H7 (cell line): ENCODE data around the gene ARSG. TPM values are rescaled to one million over a fixed set of nuclear protein-coding genes. Genes with fewer than 3 reads are reported as not detected.

Source experiments
- DNase-seq: peaks from one replicate; pipeline ENCODE4 v3.0.0; 2012
- H3K27me3 ChIP-seq: 2 replicates; pipeline ENCODE4 v1.6.0; 2011; ENCODE audit warnings: mild to moderate bottlenecking, low read length; ENCODE audit not compliant: control insufficient read depth, insufficient read depth
- H3K36me3 ChIP-seq: replicated peaks from 2 replicates; pipeline ENCODE4 v1.5.1; 2011; ENCODE audit warnings: low read length; ENCODE audit not compliant: control insufficient read depth, insufficient read depth
- H3K4me3 ChIP-seq: 2 replicates; pipeline ENCODE4 v1.5.1; 2011; ENCODE audit warnings: low read depth, mild to moderate bottlenecking, control low read depth, low read length, moderate library complexity; ENCODE audit not compliant: insufficient read depth
- total RNA-seq: library from RNA; depleted of rRNA; stranded (reverse); fragments of >200 nt; shearing (Covaris generic); gene quantifications from 2 replicates; pipeline ENCODE4 v1.2.3, GENCODE V29; 2014; rRNA removed

ARSG gene
- total RNA-seq, 1 experiment from 2014 or later = 15.7 TPM

- Histone ChIP-seq H3K27me3 (no peaks in the 10 kb centered on the region; the same call in 1 of the 2 replicates), H3K4me3 (no peak overlapping the region), H3K36me3 (no peaks in the 10 kb centered on the region)
- no peak for DNase-seq
Measured at GRCh38 chr17:68460146-68460545, 168.9 kb downstream of the ARSG start.

GRCh38 chr17:68460715-68461114 is 169.4 kb downstream of the ARSG start:
- no peak for DNase-seq
- H3K4me3 ChIP-seq = no peak overlapping the region
- no peaks in the 10 kb centered on the region for H3K36me3 ChIP-seq
- no peaks in the 10 kb centered on the region; the same call in 1 of the 2 replicates for H3K27me3 ChIP-seq

DNA sequence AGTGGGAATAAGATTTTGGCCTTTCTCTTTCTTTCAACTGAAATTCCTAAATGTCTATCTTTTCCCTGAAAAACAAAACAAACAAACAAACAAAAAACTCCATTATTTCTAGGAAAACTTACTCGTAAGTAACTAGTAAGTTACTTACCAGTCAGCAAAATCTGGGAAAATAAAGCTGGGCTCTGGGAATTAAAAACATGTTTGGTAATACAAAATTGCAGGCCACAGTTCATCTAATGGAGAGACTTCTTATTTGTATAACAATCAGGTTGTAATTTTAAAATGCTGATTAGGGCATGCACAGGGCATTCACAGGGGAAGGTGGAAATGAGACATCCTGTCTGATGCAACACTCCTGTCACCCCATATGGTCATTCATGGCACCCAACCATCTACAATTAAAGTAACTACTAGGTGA is 169.8 kb downstream of the ARSG start:
- no peak for DNase-seq
- no peak overlapping the region for H3K4me3 ChIP-seq
- no peaks in the 10 kb centered on the region; the same call in 1 of the 2 replicates for H3K27me3 ChIP-seq
- H3K36me3 ChIP-seq = no peaks in the 10 kb centered on the region

DNA sequence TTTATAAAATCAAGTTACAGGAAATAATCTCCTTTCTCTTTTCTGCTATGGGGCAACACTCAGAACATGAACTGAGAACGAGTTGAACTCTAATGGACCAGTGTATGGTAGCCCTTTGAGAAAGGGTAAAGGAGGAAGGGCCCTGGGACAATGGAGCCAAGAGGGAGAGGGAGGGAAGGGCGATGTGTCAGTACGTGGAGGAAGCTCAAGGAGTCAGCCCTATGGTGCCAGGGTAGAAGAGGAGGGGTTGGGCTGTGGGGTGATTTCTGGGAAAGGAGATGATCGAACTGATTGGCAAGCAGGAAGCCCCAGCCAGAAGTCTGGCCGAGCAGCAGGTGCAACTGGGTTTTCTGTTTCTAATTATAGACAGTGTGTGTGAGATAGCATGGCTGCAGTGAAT is 170.3 kb downstream of the ARSG start:
- Histone ChIP-seq H3K4me3 (no peak overlapping the region), H3K36me3 (no peaks in the 10 kb centered on the region), H3K27me3 (no peaks in the 10 kb centered on the region; the same call in 1 of the 2 replicates)
- DNase-seq = no peak

DNA sequence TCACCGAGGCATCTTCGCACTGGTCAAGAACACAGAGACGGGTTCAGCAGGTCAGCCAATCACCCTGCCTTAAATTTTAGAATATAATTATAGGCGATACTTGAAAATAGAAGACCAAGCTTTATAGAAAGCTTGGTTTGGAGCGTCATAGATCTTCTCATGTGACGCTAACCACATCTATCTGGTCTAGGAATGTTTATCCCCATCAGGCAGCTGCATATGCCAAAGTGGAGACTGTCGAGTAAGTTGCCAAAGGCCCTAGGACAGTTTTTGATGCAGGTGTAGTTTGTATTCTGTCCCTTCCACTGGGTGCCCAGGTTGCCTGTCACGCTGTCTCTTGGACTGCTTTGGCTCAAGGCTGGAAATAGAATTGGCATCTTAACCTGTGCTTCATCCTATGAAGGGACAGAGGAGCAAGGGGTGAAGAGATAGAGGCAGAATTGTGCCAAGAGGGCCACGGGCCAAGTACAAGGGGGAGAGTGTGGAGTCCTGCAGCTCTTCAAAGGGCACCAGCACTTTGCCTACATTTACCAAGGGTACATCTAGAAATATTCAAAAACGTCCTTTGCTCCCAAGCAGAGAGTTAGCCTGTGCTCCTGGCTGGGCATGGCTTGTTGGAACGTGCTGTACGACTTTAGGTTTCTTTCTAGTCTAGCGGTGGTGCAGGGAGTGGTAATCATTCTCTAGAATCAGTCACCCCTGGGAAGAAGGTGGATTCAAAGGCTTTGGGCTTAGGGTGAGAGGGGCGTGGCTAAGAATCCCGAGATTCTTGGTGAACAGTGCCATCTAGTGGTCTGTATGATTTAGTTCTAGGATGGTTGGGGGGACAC is 171.3 kb downstream of the ARSG start:
- no peaks in the 10 kb centered on the region for H3K36me3 ChIP-seq
- DNase-seq = peak; percentile 80
- H3K4me3 ChIP-seq = no peak overlapping the region
- H3K27me3 ChIP-seq = no peaks in the 10 kb centered on the region; the same call in 1 of the 2 replicates

GRCh38 chr17:68463211-68464019 is 172.1 kb downstream of the ARSG start:
- Histone ChIP-seq H3K36me3 (no peaks in the 10 kb centered on the region), H3K27me3 (no peaks in the 10 kb centered on the region; the same call in 1 of the 2 replicates), H3K4me3 (no peak overlapping the region)
- DNase-seq = no peak

DNA sequence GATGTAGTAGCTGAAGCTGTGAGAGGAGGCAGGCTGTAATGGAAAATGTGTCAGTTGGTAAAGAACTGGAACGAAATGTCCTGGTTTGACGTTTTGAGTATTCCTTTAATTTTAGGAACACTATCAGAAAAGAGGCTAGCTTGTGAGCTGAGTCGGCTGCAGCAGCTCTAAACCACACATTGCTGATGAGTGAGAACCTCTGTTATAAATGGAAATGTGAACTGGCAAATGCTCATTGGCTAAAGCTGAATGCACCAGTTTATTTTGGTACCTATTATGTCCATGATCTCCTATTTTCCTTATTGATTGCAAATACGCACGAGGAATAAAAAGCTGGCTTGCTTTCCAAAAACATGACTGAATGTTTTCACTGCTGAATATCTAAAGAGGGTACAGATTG is 177.0 kb downstream of the ARSG start:
- DNase-seq = no peak
- Histone ChIP-seq H3K4me3 (no peak overlapping the region), H3K36me3 (no peaks in the 10 kb centered on the region)

DNA sequence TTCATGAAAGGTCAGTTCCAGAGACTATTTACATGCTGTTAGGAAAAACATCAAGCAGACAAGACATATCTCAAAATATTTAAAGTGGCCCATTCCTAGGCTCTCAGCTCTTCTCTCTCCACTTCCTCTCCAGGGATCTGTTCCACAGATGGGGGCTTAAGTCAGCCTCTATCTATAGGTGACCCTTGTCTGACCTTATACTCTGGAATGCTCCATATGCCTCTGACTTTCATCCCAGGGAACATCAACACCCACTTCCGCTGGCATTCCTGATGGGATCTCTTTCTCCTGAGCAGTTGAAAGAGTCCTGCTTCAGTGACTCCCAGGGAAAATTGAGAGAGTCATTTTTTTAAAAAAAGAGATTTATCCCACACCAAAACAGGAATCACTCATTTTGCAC is 177.5 kb downstream of the ARSG start:
- H3K36me3 ChIP-seq = no peaks in the 10 kb centered on the region
- no peak for DNase-seq
- H3K4me3 ChIP-seq = no peak overlapping the region
- H3K27me3 ChIP-seq = no peaks in the 10 kb centered on the region

More for the DNA sequence above, 177.0 kb downstream of the ARSG start:
- no peaks in the 10 kb centered on the region for H3K27me3 ChIP-seq

Other genes starting within 250 kb of the ARSG start
- gene AMZ2, start 43.5 kb upstream of the ARSG start, total RNA-seq = 73.7 and 94.3 TPM in 2 replicates
- gene SLC16A6, start 368 bp upstream of the ARSG start, total RNA-seq = 0.15 and 0.28 TPM in 2 replicates
- 22.4 and 24.4 TPM in 2 replicates for gene WIPI1, start 166.0 kb downstream of the ARSG start, total RNA-seq
- 106 and 109 TPM in 2 replicates for gene PRKAR1A, start 220.9 kb downstream of the ARSG start, total RNA-seq